ENCODE data around the gene MYLK.

Gene MYLK

GRCh38 chr3:123834631-123835030, 49.5 kb downstream of the MYLK start:
- DNase-seq (ENCODE audit: low spot score) = no peak
- in situ Hi-C loops (cut with MboI; ENCODE audit: low pct_unique_long_range_greater_than_20kb, low sequenced_read_pairs, unreplicated experiment) = no loop called here
- no peak for TF ChIP-seq CTCF (IDR thresholded peaks at IDR 0.05; ENCODE audit: extremely low read depth, insufficient read depth, missing control alignments)

- no peak for TF ChIP-seq CTCF (IDR thresholded peaks at IDR 0.05; ENCODE audit: extremely low read depth, insufficient read depth, missing control alignments)
- no peak for DNase-seq (ENCODE audit: low spot score)
- in situ Hi-C loops (cut with MboI; ENCODE audit: low pct_unique_long_range_greater_than_20kb, low sequenced_read_pairs, unreplicated experiment) = no loop called here
Observed at GRCh38 chr3:123833398-123833785, 50.7 kb downstream of the MYLK start.

GRCh38 chr3:123832692-123833397, 51.3 kb downstream of the MYLK start:
- TF ChIP-seq CTCF (IDR thresholded peaks at IDR 0.05; ENCODE audit: extremely low read depth, insufficient read depth, missing control alignments) = no peak
- DNase-seq (ENCODE audit: low spot score) = no peak
- in situ Hi-C loops (cut with MboI; ENCODE audit: low pct_unique_long_range_greater_than_20kb, low sequenced_read_pairs, unreplicated experiment) = no loop called here

- no peak for TF ChIP-seq CTCF (IDR thresholded peaks at IDR 0.05; ENCODE audit: extremely low read depth, insufficient read depth, missing control alignments)
- DNase-seq (ENCODE audit: low spot score) = no peak
- in situ Hi-C loops (cut with MboI; ENCODE audit: low pct_unique_long_range_greater_than_20kb, low sequenced_read_pairs, unreplicated experiment) = no loop called here
Observed at GRCh38 chr3:123831420-123831819, 52.7 kb downstream of the MYLK start.

- no peak for DNase-seq (ENCODE audit: low spot score)
- in situ Hi-C loops (cut with MboI; ENCODE audit: low pct_unique_long_range_greater_than_20kb, low sequenced_read_pairs, unreplicated experiment) = no loop called here
- no peak for TF ChIP-seq CTCF (IDR thresholded peaks at IDR 0.05; ENCODE audit: extremely low read depth, insufficient read depth, missing control alignments)
Observed at GRCh38 chr3:123821920-123822319, 62.2 kb downstream of the MYLK start.

- DNase-seq (ENCODE audit: low spot score) = no peak
- TF ChIP-seq CTCF (IDR thresholded peaks at IDR 0.05; ENCODE audit: extremely low read depth, insufficient read depth, missing control alignments) = no peak
Observed at GRCh38 chr3:123819949-123820348, 64.2 kb downstream of the MYLK start.

More at GRCh38 chr3:123819949-123820348, 64.2 kb downstream of the MYLK start:
- in situ Hi-C loops (cut with MboI; ENCODE audit: low pct_unique_long_range_greater_than_20kb, low sequenced_read_pairs, unreplicated experiment) = no loop called here

All from GM13977 (cell line).